ENCODE data around the gene NFATC1. TPM values are rescaled to one million over a fixed set of nuclear protein-coding genes. Genes with fewer than 3 reads are reported as not detected.

Gene NFATC1
- total RNA-seq, 1 donor from 2014 or later, result 52.6 TPM

DNA sequence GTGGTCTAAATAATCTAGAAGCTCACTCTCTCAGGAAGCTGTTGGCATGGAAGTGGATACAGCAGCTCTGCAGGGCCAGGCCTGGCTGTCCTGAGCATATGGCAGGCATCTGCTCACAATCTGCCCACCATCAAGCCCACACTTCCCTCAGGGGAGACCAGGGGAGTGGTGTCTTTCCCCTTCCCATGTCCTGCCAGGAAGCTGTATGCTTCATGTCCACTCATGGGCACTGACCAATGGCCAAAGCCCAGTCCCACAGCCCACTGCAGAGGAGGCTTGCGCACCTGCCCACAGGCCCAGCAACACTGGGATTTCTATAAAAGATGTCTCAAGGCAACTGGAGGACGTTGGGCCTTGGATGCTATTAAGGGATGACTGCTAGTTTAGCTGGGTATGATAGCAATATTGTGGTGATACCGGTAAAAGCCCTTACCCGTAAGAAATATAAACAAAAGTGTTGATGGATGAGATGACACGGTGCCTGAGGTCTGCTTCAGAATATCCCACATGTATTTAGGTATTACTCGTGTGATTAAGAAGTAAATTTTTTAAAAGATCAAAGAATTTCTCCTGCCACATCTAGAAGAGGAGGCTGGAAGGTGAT lies 177.2 kb downstream of the NFATC1 start:
- Mint-ChIP-seq H3K27me3 (no peaks in the 10 kb centered on the region), H3K27ac (no peak overlapping the region), H3K9me3 (peaks cover 5% of the 10 kb centered on the region), H3K4me1 (peaks cover 12% of the 10 kb centered on the region), H3K36me3 (ENCODE audit: low read depth) (peaks cover 2% of the 10 kb centered on the region), H3K4me3 (no peak overlapping the region)
- ChIA-PET POLR2A (no interaction called here), CTCF (no interaction called here)
- TF ChIP-seq CTCF (IDR thresholded peaks at IDR 0.05), result no peak
- ATAC-seq (ENCODE audit: low read depth) (no peak), DNase-seq (peak; percentile 9)
- intact Hi-C loops (cut with micrococcal nuclease), result no loop called here

- peaks cover 2% of the 10 kb centered on the region for H3K36me3 Mint-ChIP-seq (ENCODE audit: low read depth)
- no peak overlapping the region for H3K27ac Mint-ChIP-seq
- DNase-seq (peak; percentile 2), ATAC-seq (ENCODE audit: low read depth) (no peak)
- ChIA-PET POLR2A (no interaction called here), CTCF (no interaction called here)
- H3K4me3 Mint-ChIP-seq, result no peak overlapping the region
- peaks cover 14% of the 10 kb centered on the region for H3K4me1 Mint-ChIP-seq
- no peak for TF ChIP-seq CTCF (IDR thresholded peaks at IDR 0.05)
- H3K27me3 Mint-ChIP-seq, result no peaks in the 10 kb centered on the region
- H3K9me3 Mint-ChIP-seq, result peaks cover 5% of the 10 kb centered on the region
- intact Hi-C loops (cut with micrococcal nuclease), result no loop called here
These were observed 178.3 kb downstream of the NFATC1 start for GRCh38 chr18:79573921-79574491.

DNA sequence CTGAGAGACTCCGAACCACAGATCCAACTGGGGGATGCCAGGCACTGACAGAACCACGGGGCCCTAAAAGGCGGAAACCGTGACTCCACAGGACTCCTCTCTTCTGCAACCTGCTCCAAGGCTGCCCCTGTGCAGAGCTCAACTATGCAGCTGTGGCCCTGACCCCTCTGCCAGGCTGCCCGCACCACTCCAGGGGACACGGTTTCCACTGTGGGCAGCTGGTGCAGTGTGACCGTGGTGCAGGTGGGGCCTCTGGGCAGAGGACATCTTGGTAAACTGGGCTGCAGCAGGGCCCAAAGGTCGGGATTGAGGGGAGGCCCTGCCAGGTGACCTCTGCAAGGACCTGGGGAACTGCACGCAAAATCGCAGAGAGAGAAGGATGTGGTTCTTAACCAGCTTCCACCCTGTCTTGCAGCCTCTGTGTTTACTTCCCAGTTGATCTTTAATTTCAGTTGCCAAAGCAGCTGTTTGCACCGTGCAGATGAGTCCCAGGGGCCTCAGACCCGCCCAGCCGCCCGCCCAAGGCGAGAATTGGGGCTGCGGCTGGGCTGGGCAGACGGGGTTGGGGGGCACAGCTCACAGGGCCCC lies 179.3 kb downstream of the NFATC1 start:
- H3K4me1 Mint-ChIP-seq, result peaks cover 14% of the 10 kb centered on the region
- peaks cover 5% of the 10 kb centered on the region for H3K9me3 Mint-ChIP-seq
- no peak overlapping the region for H3K27ac Mint-ChIP-seq
- peaks cover 2% of the 10 kb centered on the region for H3K36me3 Mint-ChIP-seq (ENCODE audit: low read depth)
- ATAC-seq (ENCODE audit: low read depth), result peak; percentile 7
- no peaks in the 10 kb centered on the region for H3K27me3 Mint-ChIP-seq
- DNase-seq, result peak; percentile 12
- ChIA-PET CTCF (no interaction called here), POLR2A (no interaction called here)
- TF ChIP-seq CTCF (IDR thresholded peaks at IDR 0.05), result no peak
- H3K4me3 Mint-ChIP-seq, result no peak overlapping the region
- intact Hi-C loops (cut with micrococcal nuclease), result no loop called here

DNA sequence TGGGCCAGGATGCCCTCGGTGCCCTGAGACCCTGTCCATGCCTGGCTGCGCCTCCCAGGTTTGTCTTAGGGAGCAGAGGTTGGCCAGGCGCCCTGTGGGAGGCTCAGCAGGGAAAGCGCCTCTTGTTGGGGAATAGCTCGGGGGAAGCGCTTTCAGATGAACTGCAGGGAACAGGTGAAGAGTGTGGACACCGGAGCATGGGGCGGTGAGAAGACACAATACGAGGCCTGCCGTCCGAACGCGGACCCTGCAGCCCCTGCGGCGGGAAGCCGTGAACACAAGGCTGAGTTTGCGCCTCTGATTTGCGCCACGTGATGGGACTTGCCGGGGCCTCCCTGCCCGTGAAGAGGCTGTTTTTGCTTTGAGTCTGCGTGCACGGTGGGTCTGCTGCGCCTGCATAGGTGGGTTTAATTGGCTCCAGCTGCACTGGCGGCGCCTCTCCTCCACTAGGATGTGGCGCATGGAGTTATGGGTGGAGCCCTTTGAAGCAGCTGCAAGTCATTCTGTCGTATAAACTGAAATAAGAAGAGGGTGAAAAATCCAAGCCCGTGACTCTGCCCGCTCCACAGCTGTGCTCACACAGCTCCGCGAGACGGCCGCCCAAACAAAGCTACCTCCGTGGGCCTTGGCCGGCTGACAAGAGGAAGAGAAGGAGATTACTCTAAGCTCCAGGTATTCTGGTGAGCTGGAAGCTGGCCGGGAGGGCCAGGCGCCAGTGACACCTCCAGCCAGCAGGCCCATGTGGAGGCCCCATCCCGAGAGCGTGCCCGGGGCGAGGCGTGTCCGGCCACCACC lies 180.4 kb downstream of the NFATC1 start:
- Mint-ChIP-seq H3K9me3 (peaks cover 5% of the 10 kb centered on the region), H3K4me1 (peaks cover 14% of the 10 kb centered on the region), H3K36me3 (ENCODE audit: low read depth) (peaks cover 2% of the 10 kb centered on the region), H3K4me3 (no peak overlapping the region), H3K27ac (no peak overlapping the region), H3K27me3 (no peaks in the 10 kb centered on the region)
- ATAC-seq (ENCODE audit: low read depth) (no peak), DNase-seq (peak; percentile 10)
- ChIA-PET CTCF (no interaction called here), POLR2A (no interaction called here)
- intact Hi-C loops (cut with micrococcal nuclease), result no loop called here
- TF ChIP-seq CTCF (IDR thresholded peaks at IDR 0.05), result no peak

- CTCF ChIA-PET, result no interaction called here
- DNase-seq, result peak; percentile 11
- no peaks in the 10 kb centered on the region for H3K27me3 Mint-ChIP-seq
- POLR2A ChIA-PET, result no interaction called here
- TF ChIP-seq CTCF (IDR thresholded peaks at IDR 0.05), result no peak
- peaks cover 14% of the 10 kb centered on the region for H3K4me1 Mint-ChIP-seq
- ATAC-seq (ENCODE audit: low read depth), result no peak
- H3K36me3 Mint-ChIP-seq (ENCODE audit: low read depth), result peaks cover 2% of the 10 kb centered on the region
- no peak overlapping the region for H3K27ac Mint-ChIP-seq
- H3K9me3 Mint-ChIP-seq, result peaks cover 5% of the 10 kb centered on the region
- no peak overlapping the region for H3K4me3 Mint-ChIP-seq
- intact Hi-C loops (cut with micrococcal nuclease), result no loop called here
These were observed 181.1 kb downstream of the NFATC1 start for GRCh38 chr18:79576686-79577351.

Data from activated B cell treated with CpG ODN at 0.5 μM for 24 hours (primary cell).